NCI-H1092 treated with DMSO at 0.1 percent for 48 hours (cell line): ENCODE results near the gene AUH.

Experiments used
- DNase-seq: peaks from one replicate; lab custom pipeline; 2025; lab: John Stamatoyannopoulos, UW

AUH gene

GRCh38 chr9:91188719-91189590 lies 172.8 kb downstream of the AUH start:
- DNase-seq, result no peak

- no peak for DNase-seq
These were observed 173.8 kb downstream of the AUH start for GRCh38 chr9:91187965-91188344.

DNA sequence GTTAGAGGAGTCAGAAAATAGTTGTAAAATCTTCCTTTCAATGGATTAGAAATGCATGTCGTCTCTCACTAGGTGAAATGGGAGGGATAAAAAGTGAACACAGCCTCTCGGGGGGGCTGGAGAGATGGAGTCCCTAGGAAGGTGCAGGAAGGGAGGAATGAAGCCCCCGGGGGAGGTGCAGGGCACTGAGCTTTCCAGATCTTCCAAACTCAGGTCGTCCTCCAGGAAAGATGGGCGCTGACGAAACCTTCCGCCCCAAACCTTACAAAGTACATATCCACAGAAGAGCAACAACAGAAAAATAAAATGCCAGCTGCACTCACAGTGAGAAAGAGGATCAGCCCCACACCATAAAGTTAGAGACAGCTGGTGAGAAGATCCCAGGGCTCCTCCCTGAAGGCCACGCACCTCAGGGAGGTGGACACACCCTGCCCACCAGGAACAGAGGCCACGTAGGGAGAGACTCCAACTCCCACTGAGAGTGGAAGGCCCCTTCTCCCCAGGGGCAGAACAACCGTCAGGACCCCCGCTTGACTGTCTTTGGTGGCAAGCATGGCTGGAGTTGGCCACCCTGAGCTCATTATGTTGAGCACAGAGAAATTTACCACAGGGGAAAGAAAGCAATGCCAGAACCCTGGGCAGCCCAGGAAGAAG lies 174.3 kb downstream of the AUH start:
- no peak for DNase-seq

DNA sequence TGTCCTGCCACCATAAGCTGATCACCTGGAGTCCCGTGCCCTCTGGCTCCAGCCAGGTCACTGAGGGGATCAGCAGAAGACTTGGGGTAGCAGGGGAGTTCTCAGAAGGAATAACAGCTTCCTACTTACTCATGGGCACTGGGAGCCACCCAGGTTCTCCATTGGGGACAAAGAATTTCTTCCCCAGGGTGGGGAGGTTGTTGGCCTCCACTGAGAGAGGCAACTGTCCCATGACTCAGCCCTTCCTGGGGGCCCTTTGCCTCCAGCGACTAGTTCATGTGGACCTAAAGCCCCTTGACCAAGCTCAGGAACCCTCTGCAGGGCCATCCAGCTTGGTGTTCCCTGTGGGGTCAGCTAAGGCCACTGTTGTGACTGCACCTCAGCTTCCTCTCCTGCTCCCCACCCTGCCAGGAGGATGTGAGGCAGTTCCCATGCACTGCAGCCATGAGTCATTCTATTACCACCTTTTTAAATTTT lies 175.0 kb downstream of the AUH start:
- no peak for DNase-seq

- no peak for DNase-seq
These were observed 176.4 kb downstream of the AUH start for GRCh38 chr9:91185193-91185886.

GRCh38 chr9:91182429-91183225 lies 179.1 kb downstream of the AUH start:
- DNase-seq, result no peak

- DNase-seq, result no peak
These were observed 180.2 kb downstream of the AUH start for GRCh38 chr9:91181541-91181940.

GRCh38 chr9:91180930-91181268 lies 180.8 kb downstream of the AUH start:
- no peak for DNase-seq

- DNase-seq, result no peak
These were observed 181.3 kb downstream of the AUH start for GRCh38 chr9:91180240-91180929.

DNA sequence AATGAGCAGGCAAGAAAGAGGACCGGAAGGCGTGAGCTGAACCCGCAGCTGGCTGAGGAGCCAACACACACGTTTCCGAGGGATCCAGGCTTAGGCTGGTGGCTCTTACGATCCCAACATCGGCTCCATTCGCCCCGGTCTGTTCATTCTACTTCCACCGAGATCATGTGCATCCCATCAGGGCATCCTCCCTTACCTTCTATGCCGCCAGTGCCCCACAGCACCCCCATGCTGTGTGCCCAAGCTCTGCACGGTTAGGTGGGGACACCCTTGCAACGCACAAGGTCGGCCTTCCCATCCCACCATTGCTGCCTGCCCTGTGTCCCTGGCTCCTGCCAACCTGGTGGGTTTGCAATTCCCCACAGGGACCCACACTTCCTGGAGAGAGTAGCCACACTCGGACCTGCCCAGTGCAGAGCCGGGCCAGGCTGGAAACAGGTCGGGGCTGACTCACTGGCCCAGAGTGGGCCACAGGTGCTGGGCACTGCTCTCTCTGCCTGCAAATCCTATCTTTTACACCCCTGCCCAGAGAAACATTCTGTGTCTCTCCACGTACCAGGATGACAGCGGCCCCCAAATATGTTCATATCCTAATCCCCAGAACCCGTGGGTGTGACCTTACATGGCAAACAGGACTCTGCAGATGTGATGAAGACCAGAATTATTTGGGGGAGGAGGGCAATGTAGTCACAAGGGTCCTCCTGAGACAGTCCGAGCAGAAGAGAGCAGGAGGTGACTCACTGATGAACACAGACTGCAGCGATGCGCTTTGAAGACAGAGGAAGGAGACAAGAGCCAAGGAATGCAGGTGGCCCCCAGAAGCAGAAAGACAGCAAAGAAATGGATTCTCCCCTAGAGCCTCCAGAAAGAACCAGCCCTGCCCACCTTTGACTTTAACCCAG lies 182.2 kb downstream of the AUH start:
- no peak for DNase-seq

DNA sequence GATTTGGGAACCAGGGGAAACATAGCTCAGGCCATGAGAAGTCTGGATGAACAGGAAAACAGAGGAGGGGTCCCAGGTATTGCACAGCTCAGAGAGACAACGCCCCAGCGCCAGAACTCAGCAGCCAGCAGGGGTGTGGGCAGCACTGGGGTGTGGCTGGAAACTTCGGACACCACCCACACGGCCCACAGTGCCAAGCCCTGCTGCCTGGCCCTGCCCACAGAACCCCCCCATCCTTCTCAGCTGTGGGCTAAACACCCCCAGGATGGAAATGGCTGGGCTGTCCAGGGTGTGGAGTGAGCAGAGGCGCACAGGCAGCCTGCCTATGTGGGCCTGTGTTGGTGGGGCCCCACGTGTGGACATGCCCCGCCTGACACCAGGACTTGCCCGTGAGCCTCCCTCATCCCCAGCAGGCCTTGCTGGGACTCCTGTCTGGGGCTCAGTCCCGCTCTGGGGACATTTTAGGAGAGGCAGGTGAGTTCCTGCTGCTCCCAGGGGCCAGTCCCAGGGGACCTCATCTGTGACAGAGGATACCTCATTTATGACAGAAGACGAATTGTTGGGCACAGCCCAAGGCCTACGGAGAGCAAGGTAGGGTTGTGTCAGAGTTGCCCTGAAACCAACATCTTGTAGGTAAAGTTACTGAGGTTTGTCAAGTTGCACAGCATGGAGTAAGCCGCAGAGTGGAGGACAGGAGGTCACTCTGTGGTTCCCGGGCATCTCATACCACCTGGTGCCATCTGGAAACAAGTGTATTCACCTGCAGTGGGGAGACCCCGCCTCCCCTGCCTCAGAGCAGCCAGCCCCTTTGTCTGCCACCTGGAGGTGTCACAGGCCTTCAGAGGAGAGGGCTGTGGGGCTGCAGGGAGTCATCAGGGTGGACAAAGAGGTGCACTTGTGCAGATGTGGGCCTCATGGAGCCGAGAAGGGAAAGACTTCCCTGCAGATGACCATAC lies 183.2 kb downstream of the AUH start:
- no peak for DNase-seq

DNA sequence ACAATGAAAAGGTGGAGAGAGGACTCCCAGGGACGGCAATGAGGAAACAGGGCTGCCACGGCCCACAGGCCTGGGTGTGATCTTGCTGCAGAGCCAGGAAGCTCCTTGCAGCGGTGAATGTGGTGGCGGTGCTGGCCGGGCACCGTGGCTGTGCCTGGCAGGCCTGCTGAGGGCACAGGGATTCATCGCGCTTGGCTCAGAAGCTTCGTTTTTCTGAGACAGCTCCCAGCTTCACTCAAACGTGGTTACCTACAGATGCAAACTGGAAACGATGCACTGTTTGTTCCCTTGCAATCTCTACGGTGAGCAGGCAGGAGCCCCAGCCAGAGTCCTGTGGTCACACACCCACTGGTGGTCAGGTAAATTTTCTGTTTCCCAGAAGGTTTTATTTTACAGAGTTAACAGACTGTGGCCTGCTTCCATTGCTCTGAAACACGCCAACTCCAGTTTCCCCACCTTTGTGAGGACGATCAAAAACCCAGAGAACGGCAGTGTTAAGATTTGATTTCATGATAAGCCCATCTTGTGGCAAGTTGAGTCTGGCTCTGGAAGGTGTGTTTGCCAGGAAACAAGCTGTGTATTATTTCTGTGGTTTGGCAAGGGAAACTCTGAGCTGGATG lies 183.9 kb downstream of the AUH start:
- no peak for DNase-seq

GRCh38 chr9:91177081-91177480 lies 184.6 kb downstream of the AUH start:
- no peak for DNase-seq

DNA sequence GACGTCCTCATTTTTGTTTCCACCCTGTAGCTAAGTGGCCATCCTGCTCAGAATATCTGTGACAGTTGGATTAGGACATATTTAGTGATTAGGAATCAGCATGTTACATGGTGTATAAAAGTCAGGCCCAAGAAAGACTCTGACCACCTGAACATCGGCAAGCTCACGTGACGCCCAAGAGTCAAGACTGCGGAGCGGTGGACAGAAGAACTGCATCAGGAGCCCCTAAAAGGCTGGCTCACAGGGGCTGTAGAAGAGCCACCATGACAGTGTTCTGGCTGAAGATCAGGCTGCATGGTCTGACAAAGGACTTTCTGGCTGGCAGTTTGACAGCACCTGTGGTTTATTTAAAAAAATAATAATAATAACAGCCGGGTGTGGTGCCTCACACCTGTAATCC lies 185.3 kb downstream of the AUH start:
- no peak for DNase-seq

DNA sequence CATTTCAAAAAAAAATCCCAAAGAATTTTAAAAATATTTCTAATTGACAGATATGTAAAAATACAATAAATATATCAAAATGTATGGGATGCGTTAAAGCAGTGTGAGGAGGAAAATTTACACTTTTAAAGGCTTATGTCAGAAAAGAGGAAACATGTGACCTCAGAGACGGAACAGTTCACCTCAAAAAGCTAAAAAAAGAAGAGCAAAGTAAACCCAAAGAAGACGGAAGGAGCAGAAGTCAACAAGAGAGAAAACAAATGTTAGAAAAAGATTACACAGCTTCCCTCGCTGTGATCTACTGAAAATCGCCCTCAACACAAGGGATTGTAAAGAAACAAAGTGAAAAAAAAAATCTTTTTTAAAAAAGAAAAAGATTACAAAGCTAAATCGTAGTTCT lies 186.9 kb downstream of the AUH start:
- no peak for DNase-seq

GRCh38 chr9:91172329-91172728 lies 189.4 kb downstream of the AUH start:
- DNase-seq, result no peak

DNA sequence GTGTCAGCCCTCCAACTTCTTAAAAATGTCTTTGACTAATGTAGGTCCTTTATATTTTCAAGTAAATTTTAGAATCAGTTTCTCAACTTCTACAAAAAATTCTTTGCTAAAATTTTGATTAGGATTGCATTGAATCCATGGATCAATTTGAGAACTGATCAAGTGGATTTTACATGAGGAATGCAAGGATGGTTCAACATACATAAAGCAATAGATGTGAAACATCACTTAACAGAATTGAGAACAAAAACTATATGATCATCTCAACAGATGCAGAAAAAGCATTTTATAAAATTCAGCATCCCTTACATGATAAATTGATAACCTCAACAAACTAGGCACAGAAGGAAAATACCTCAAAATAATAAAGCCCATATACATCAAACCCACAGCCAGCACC lies 190.8 kb downstream of the AUH start:
- DNase-seq, result no peak

DNA sequence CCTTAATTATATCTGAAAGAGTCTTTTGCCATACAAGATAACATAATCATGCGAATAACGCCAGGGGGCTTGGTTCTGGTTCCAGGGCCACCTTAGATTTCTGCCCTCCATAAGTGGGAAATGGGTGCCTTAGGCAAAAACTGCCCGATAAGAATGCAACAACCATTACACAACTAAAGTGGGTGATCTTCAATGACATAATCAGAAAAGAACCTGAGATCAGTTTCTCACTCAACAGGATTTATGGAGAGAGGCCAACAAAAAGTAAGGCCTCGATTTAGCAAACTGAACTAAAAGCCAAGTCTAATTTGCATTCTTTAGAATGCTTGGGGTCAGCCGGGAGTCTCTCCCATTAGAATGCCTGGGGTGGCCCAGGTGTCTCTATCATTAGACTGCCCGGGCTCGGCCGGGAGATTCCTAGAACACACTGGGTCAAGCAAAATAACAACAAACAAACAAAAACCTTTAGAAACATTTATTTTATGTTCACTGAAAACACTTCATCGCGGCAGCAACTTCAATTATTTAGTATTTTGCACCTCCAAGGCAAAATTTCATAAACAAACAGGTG lies 194.8 kb downstream of the AUH start:
- DNase-seq, result no peak
